Hypothalamus (tissue), 51 donors: ENCODE data around the gene LSAMP.

Source experiments
- DNase-seq, 51 donors: peaks; one replicate each; lab custom pipeline; 2025; lab: John Stamatoyannopoulos, UW

Gene LSAMP

GRCh38 chr3:116374901-116375300 is 70.4 kb downstream of the LSAMP start:
- no peak for DNase-seq

DNA sequence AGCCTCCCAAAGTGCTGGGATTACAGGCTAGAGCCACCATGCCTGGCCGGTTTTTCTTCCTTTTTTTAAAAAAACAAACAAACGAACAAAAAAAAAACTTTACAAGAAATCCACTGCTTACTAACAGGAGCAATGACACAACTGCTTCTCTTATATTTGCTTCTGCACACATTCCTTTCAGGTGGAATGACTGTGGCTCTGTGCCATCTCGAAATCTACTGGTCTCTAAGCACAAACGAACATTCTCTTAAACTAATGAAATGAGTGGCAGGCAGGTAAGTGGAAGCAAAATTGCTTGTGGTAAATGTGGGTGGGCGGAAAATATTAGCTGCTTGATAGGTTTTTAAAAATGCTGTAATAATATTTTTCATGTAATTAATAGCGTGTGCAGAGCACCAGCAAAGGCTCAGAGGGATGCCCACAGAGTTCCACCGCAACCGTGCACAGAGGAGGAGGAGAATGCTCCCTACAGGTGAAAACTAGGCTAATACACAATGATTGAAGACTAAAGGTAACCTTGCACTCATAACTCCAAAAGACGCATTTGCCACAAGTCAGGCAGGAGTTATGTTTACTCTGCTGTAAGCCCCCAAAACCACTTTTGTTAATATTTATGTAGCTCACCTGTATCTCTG is 77.4 kb downstream of the LSAMP start:
- DNase-seq = no peak

- no peak for DNase-seq
Observed at GRCh38 chr3:116356056-116356455, 89.2 kb downstream of the LSAMP start.

- no peak for DNase-seq
Observed at GRCh38 chr3:116354382-116354781, 90.9 kb downstream of the LSAMP start.

DNA sequence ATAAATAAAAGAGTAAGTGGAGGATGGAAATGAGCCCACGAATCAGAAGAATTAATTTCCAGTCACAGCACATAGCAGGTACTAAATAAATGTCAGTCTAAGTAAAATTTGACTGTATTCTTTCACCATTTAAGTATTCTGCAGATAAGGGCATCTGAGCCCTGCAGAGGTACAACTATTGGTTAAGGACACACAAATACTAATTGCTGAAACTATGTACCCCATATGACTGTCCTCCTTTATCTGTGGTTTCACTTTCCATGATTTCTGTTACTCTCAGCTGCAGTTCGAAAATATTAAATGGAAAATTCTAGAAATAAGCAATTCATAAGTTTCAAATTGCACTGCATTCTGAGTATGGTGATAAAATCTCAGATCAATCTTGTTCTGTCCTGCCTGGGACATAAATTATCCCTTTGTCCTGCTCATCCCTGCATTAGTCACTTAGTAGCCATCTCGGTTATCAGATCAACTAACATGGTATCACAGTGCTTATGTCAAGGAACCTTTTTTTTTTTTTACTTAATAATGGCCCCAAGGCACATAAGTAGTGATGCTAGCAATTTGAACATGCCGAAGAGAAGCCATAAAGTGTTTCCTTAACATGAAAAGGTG is 95.1 kb downstream of the LSAMP start:
- DNase-seq = no peak

GRCh38 chr3:116348216-116348615 is 97.1 kb downstream of the LSAMP start:
- DNase-seq = no peak

DNA sequence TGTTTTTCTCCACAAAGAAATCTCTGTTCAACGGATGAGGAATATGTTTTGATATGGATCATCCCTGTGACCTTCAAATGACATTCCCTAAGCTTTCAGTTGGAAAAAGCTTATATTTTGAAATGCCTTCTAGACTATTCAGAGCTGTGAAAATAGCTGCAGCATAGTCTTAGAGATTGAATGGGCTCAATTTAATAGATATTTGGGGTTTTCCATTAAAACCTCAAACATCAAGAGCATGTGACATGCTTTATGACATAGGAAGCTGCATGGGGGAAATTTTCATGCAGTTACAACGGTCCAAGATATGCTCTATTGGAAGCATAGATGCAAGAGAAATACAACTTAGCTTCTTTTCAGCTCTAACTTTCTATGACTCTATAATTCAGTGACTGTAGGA is 102.8 kb downstream of the LSAMP start:
- no peak for DNase-seq

DNA sequence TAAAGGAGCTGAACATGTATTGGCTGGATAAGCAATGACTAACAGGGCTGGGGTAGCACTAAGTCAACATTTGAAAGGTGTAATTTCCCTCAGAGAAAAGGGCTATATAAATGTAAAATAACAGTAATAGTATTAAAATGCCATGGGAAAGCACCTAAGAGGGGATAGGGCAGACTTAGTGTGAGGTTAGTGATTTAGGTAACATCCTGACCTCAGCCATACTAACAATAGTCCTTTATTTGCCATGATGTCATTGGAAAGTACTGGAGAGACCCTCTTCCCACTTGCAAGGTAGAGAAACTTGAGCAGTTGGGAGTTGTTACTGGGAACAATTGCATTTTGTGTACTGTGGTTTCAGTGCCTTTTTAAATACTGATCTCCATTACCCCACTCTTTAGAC is 103.4 kb downstream of the LSAMP start:
- DNase-seq = no peak

- no peak for DNase-seq
Observed at GRCh38 chr3:116341381-116341780, 103.9 kb downstream of the LSAMP start.

GRCh38 chr3:116340680-116341216 is 104.5 kb downstream of the LSAMP start:
- DNase-seq = no peak

DNA sequence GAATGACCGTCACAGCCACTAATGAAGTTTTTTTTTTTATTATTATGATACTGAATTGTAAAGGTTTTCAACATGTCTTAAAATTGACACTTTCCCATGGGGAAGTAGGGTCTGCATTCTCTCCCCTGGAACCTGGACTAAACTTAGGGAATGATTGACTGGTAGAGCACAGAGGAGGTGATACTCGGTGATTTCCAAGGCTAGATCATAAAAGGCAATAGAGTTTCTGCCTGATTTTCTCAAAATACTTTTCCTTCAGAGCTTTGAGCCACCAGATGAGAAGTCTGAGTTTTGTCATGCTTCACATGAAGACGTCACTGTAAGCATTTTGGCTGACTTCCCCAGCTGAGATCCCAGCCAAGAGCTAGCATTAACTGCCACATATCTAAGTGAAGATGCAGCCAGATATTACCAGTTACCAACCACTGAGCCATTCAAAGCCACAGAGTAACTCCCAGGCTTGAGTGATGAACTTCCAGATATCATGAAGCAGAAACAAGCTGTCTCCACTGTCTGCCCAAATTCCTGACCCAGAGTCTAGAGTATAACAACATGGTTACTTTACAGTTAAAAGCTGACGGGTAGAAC is 105.8 kb downstream of the LSAMP start:
- peak in 9 of 51 donors; percentile 0 to 17 (median 3) for DNase-seq

DNA sequence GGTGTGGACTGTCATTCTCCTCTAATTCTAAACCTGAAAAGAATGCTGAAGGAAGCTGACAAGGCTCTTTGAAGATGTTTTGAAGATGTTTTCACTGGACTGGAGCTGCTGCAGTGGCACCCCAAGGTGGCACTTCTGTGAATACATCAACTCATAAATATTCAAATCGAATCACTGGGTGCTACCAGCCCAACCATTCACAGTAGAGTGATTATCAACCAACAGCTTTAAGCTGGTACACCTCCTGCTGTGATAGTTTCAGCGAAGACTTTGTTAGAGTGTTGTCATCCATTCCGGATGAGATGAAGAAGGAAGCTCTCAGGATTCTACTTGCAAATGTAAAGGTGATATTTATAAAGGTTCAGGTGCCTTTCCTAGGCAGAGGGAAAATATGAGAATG is 106.6 kb downstream of the LSAMP start:
- no peak for DNase-seq

DNA sequence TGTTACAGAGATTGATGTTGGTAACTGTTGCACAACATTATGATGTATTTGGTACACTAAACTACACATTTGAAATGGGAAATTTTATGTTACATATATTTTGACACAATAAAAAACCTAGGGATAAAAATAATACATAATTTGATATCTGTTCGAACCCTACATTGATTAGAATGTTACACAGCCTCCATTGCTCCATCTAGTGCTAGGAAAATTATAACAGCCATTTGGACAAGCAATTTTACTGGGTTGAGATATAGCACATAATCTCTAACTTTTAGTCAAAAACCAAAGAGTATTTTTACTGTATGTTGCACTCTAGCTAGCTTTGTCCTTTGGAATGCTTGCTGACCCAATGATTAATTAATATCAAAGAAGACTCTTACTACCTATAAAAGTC is 108.1 kb downstream of the LSAMP start:
- DNase-seq = no peak

- no peak for DNase-seq
Observed at GRCh38 chr3:116331380-116331779, 113.9 kb downstream of the LSAMP start.

DNA sequence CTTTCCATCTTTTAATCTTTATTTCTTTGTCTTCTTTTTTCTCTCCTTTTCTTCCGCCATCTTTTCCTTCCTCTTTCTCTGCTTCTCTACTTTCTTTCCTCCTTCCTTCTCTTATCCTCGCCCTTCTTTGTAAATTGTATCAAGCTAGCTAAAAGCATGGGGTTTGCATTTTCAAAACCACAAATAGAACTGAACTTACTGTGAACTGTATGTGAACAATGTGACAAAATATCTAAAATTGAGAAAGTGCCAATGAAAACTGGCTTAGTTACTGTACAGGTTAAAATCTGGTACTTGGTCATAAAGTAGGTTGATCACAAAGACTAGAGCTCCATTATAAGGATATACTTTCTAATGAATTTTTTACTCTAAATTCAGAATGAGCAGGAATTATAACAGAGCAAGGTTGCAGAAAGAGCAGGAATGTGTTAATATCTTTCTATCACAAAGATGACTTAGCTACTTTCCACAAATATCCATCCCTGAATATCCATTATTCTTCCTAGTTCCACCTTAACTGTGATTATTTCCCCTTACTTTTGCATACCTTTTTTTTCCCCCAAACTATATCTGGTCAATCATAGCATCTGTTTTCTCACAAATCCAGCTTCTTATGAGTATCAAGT is 122.4 kb downstream of the LSAMP start:
- DNase-seq = no peak

DNA sequence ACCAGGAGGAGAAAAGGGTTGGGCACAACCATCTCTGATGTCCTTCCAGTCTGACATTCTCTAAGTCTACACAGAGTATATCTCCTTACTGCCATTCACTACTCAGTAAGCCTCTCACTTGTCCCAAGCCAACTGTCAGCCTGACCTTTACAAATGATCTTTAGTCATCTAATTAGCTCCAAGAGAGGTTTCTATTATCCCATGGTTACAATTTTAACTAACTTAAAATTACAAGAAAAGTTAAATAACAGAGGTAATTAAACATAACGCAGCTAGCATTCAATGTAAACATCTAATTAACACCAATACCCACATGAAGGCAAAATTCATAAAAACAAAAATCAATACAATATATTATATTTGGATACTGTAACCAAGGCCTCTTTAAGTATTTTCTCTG is 126.9 kb downstream of the LSAMP start:
- DNase-seq = no peak

DNA sequence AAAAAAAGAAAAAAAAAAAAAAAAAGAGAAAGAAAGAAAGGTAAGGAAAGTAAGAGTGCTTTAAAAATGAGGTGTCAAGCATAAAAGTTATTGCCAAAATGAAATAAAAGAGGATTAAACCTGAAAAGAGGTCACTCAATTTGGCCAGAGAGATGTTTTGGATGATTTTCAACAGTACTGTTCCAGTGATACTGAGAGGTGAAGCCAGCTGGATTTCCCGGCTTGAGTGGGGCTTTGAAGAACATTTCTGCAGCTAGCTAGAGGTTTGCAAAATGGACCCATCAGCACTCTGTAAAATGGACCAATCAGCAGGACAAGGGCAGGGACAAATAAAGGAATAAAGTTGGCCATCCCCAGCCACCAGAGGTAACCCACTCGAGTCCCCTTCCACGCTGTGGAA is 128.5 kb downstream of the LSAMP start:
- peak in 3 of 51 donors; percentile 6 to 26 (median 11) for DNase-seq

DNA sequence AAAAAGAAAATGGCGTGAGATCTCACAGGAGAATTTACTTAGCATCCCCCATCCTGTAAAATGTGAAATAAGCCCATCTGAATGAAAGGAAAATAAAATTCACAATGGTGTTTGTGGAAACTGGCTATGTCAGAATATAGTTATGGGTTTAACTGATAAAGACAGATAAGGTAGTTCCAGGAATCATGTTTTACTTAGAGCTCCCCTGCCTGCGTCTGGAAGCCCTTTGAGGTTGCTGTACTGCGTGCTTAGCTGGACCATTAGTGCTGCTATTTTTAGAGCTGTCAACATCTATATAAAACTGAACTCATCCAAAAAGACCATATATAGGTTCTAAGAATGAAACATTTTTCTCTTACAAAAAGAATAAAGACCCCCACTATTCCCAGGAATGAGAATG is 130.8 kb downstream of the LSAMP start:
- DNase-seq = no peak

- no peak for DNase-seq
Observed at GRCh38 chr3:116306720-116307119, 138.6 kb downstream of the LSAMP start.

DNA sequence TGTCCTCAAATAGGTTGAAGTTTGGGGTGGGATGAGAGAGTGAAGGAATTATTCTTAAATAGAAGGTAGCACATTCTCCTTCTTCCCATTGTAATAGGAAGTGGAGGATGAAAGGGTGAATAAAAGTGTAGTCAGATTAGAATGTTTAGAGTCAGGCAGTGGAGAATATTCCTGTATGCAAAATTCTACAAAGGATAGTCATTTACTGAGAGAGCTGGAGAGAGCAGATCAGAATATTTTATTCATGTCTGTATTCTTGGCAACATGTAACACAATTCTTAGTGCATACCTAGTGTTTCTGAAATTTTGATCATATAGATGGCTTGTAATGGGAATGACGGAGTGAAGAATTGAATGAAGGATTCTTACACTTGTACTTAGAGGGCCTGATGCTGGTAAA is 139.1 kb downstream of the LSAMP start:
- no peak for DNase-seq

DNA sequence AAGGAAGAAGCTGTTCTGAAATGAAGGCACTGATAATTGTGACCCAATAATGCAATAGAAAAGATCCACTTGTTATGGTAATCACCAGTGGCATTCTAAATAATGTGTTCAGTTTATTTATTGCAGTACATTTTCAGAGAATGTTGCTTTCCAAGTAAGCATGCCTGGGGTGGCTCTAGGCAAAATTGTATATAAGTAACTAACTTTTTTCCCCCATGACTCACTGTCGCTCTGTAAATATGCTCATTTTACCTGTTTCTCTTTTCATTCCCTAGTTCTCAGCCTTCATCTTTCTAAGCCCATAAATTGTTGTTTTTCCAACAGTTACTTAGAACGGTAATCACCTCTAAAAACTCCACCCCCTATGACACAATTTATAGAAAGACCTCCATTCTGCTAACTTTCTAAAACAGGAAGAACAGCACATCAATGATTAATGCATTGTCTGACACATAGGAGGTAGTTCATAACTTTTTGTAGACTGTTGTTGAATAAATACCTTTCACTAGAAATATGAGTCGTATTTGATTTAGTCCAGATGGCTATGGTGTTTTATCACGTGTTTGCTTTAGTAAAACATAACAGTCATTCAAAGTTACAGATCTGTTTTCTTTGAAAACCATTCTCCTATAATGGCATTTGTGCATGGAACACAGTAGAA is 143.1 kb downstream of the LSAMP start:
- no peak for DNase-seq
